Measurements from ENCODE around the gene ATG13.

Gene ATG13

GRCh38 chr11:46588915-46589314, 28.4 kb upstream of the ATG13 start:
- no peak for TF ChIP-seq CTCF (conservative IDR thresholded peaks at IDR 0.05; ENCODE audit: low read depth, low read length)
- DNase-seq (ENCODE audit: low read depth): no peak
- no peak overlapping the region for H3K4me3 ChIP-seq (ENCODE audit: low read depth, low read length)

GRCh38 chr11:46590740-46591605, 26.4 kb upstream of the ATG13 start:
- TF ChIP-seq CTCF (conservative IDR thresholded peaks at IDR 0.05; ENCODE audit: low read depth, low read length): no peak
- no peak overlapping the region for H3K4me3 ChIP-seq (ENCODE audit: low read depth, low read length)
- no peak for DNase-seq (ENCODE audit: low read depth)

GRCh38 chr11:46593550-46594373, 23.6 kb upstream of the ATG13 start, which contains the start of gene AMBRA1:
Gene AMBRA1 (minus strand): TSS chr11:46594023. CDS start chr11:46548380, 45,643 bp downstream.
- peak within 1 kb of the TSS; percentile 73 for H3K4me3 ChIP-seq (ENCODE audit: low read depth, low read length)
- peak; percentile 97 for DNase-seq (ENCODE audit: low read depth)
- TF ChIP-seq CTCF (conservative IDR thresholded peaks at IDR 0.05; ENCODE audit: low read depth, low read length): no peak

- no peak for TF ChIP-seq CTCF (conservative IDR thresholded peaks at IDR 0.05; ENCODE audit: low read depth, low read length)
- DNase-seq (ENCODE audit: low read depth): peak; percentile 18
- peak overlapping the region; percentile 73 for H3K4me3 ChIP-seq (ENCODE audit: low read depth, low read length)
Measured at GRCh38 chr11:46594374-46594700, 23.0 kb upstream of the ATG13 start.

GRCh38 chr11:46594785-46595184, 22.6 kb upstream of the ATG13 start:
- no peak for TF ChIP-seq CTCF (conservative IDR thresholded peaks at IDR 0.05; ENCODE audit: low read depth, low read length)
- no peak overlapping the region for H3K4me3 ChIP-seq (ENCODE audit: low read depth, low read length)
- DNase-seq (ENCODE audit: low read depth): no peak

- no peak for DNase-seq (ENCODE audit: low read depth)
- TF ChIP-seq CTCF (conservative IDR thresholded peaks at IDR 0.05; ENCODE audit: low read depth, low read length): no peak
- no peak overlapping the region for H3K4me3 ChIP-seq (ENCODE audit: low read depth, low read length)
Measured at GRCh38 chr11:46597155-46597554, 20.2 kb upstream of the ATG13 start.

Measured in choroid plexus epithelial cell (primary cell).